NCI-H460 (cell line): Measurements from ENCODE around the gene RLN1. TPM values are rescaled to one million over a fixed set of nuclear protein-coding genes. Genes with fewer than 3 reads are reported as not detected.
"Not testable (repeated sequence)": the region's sequence is repeated elsewhere in the genome, so short reads cannot be mapped to it uniquely, and the experiment has no call there.

Experiments used
- DNase-seq: peaks from one replicate; pipeline ENCODE4 v3.0.0-alpha.2; 2016; ENCODE audit warnings: low read depth; ENCODE audit errors: extremely low read depth
- polyA plus RNA-seq: library from polyadenylated mRNA; depleted of rRNA; stranded (reverse); fragments of >200 nt; gene quantifications from 2 replicates; pipeline ENCODE4 v1.2.3, GENCODE V29; 2014; cell fraction: nucleus; rRNA removed
- total RNA-seq: library from RNA; depleted of rRNA; stranded (reverse); fragments of >200 nt; shearing (Covaris generic); gene quantifications from 2 replicates; pipeline ENCODE4 v1.2.3, GENCODE V29; 2014; rRNA removed

RLN1 gene
- not detected in 2 replicates for total RNA-seq
- not detected in 2 replicates for polyA plus RNA-seq

- DNase-seq: not testable (repeated sequence)
Observed at GRCh38 chr9:5338992-5339981, at the start of gene RLN1. TSS of gene RLN1 (minus strand) at chr9:5339876. CDS start at chr9:5339746, 130 bp downstream.

GRCh38 chr9:5389109-5389732 lies 49.5 kb upstream of the RLN1 start:
- no peak for DNase-seq

GRCh38 chr9:5388026-5388819 lies 48.5 kb upstream of the RLN1 start:
- DNase-seq: no peak

GRCh38 chr9:5384436-5384835 lies 44.8 kb upstream of the RLN1 start:
- no peak for DNase-seq

GRCh38 chr9:5382479-5382878 lies 42.8 kb upstream of the RLN1 start:
- DNase-seq: no peak

- no peak for DNase-seq
Observed at GRCh38 chr9:5375790-5376477, 36.3 kb upstream of the RLN1 start.

GRCh38 chr9:5375091-5375490 lies 35.4 kb upstream of the RLN1 start:
- no peak for DNase-seq

- no peak for DNase-seq
Observed at GRCh38 chr9:5364294-5365024, 24.8 kb upstream of the RLN1 start.

- DNase-seq: no peak
Observed at GRCh38 chr9:5361326-5362010, 21.8 kb upstream of the RLN1 start.

- DNase-seq: no peak
Observed at GRCh38 chr9:5360341-5360740, 20.7 kb upstream of the RLN1 start.

- no peak for DNase-seq
Observed at GRCh38 chr9:5357431-5358105, 17.9 kb upstream of the RLN1 start.

GRCh38 chr9:5355817-5356216 lies 16.1 kb upstream of the RLN1 start:
- DNase-seq: no peak

GRCh38 chr9:5355226-5355625 lies 15.6 kb upstream of the RLN1 start:
- DNase-seq: no peak

- DNase-seq: no peak
Observed at GRCh38 chr9:5354184-5354583, 14.5 kb upstream of the RLN1 start.

GRCh38 chr9:5352637-5353248 lies 13.1 kb upstream of the RLN1 start:
- DNase-seq: no peak

- no peak for DNase-seq
Observed at GRCh38 chr9:5336688-5337087, 3.0 kb downstream of the RLN1 start.

GRCh38 chr9:5331276-5331675 lies 8.4 kb downstream of the RLN1 start:
- DNase-seq: not testable (repeated sequence)
